ENCODE data around the gene CA10. TPM values are rescaled to one million over a fixed set of nuclear protein-coding genes. Genes with fewer than 3 reads are reported as not detected.

CA10 gene
- total RNA-seq, 1 experiment from 2014 or later: not detected

DNA sequence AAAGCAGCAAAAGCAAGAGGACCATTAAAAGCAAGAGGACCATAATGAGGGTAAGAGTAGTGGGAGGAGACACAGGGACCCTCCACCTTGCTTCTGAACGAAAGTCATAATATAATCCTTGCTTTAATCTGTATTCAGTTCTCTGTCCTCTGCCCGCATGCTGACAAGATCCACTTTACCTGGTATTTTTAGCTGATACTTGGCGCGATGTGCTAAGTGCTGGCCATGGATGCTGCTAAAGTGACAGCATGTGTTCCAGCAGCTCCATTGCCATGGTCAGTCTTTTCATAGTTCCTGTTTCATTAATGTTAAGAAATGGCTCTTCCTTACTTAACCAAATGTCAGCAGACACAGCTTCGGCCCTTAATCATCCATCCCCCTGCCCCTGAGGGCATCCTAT is 86.8 kb downstream of the CA10 start:
- H3K4me1 ChIP-seq (replicated peaks): no peaks in the 10 kb centered on the region
- H3K27me3 ChIP-seq (replicated peaks): peaks cover 8% of the 10 kb centered on the region; the same call in 1 of the 2 replicates
- no peak for DNase-seq (ENCODE audit: low read depth in 1 of 2, low spot score in 2 of 2)
- H3K36me3 ChIP-seq: no peaks in the 10 kb centered on the region
- H3K4me3 ChIP-seq: no peak overlapping the region
- H3K9me3 ChIP-seq (replicated peaks): no peaks in the 10 kb centered on the region
- H3K27ac ChIP-seq: no peak overlapping the region

DNA sequence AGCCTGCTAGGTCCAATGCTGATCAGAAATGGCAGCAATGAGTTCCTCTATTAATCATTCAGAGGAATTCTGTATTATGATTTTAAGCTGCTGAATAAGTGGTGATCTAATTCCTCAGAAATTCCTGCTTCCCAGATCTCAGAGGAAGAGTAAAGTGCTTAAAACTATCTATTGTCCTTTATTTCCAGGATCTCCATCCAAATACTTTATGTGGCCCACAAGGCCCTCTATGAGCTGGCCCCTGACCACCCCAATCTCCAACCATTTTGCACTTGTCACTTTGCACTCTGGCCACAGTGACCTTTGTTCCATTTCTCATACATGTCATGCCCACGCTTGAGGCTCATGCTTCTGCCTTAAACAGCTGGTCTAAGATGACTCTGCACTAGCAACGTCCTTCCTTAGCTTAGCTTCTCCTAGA is 93.7 kb downstream of the CA10 start:
- 0 out of 2 replicates have a peak, but pooled peaks cover 4% of the 10 kb centered on the region for H3K9me3 ChIP-seq (replicated peaks)
- no peaks in the 10 kb centered on the region for H3K27me3 ChIP-seq (replicated peaks)
- no peak for DNase-seq (ENCODE audit: low read depth in 1 of 2, low spot score in 2 of 2)
- H3K36me3 ChIP-seq: no peaks in the 10 kb centered on the region
- no peak overlapping the region for H3K4me3 ChIP-seq
- H3K4me1 ChIP-seq (replicated peaks): no peaks in the 10 kb centered on the region
- no peak overlapping the region for H3K27ac ChIP-seq

DNA sequence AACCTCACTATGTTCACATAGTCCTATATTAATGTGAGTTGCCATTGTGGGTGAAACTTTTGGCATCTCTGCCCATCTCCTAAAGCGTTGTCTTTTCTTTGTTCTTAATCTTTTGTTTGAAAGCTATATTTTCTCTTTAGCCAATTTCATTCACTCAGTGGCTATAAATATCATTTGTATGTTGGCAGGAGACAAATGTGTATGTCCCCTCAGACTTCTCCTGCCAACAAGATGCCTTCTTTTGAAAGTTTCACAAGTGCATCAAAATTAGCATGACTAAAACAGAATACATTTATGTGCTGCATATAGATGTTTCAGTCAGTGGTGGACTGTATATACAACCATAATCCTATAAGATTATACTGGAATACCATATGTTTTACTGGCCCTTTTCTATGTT is 109.0 kb downstream of the CA10 start:
- Histone ChIP-seq H3K4me3 (no peak overlapping the region), H3K27ac (no peak overlapping the region), H3K9me3 (replicated peaks) (no peaks in the 10 kb centered on the region), H3K4me1 (replicated peaks) (no peaks in the 10 kb centered on the region), H3K27me3 (replicated peaks) (no peaks in the 10 kb centered on the region; the same call in 1 of the 2 replicates), H3K36me3 (no peaks in the 10 kb centered on the region)
- no peak for DNase-seq (ENCODE audit: low read depth in 1 of 2, low spot score in 2 of 2)

DNA sequence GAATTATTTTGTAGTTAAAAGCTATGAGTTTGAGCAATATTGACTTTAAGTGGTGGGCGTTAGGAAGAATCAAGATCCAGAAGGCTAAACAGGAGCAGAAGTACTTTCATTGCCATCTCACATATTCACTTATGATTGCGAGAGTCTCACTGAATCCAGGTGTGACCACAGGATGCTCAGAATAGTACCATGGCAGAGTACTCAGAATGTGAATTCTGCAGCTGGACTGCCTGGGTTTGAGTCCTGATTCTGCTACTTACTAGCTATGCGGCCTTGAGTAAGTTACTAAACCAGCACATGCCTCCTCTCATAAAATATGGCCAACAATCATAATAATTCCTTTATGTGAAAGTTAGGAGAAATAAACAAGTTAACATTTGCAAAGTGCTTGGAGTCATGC is 109.5 kb downstream of the CA10 start:
- no peak for DNase-seq (ENCODE audit: low read depth in 1 of 2, low spot score in 2 of 2)

DNA sequence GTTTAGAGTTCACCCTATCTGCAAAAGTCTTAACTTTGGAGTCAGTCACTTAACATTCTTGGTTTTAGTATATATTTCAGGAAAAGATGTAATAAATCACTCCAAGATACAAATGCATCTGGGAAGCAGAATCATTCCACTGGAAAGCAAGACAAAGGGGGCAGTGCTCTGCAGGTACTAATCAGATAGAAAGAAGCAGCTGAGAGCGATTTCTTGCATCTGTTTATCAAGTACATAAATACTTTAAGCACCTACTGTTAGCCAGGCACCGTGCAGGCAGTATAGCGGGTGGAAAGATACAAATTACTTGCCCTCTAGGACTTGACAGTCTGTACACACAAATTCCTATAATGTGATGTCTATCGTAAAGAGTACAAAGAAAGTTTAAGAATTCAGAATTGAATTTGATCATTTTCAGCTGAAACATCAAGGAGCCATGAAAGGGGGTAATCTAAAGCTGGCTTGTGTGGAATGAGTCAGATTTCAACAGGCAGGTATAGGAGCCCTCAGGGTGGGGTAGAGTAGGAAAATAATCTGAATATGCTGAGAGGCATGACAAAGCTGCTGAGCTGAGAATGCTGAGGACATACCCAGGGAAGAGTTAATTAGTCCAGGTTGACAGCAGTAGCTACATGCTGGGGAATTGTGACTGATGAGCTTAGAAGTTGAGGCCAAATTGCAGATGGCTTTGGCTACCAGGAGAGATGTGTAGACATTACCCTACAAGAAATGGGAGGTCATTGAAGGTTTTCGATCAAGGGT is 110.2 kb downstream of the CA10 start:
- Histone ChIP-seq H3K9me3 (replicated peaks) (no peaks in the 10 kb centered on the region), H3K4me1 (replicated peaks) (no peaks in the 10 kb centered on the region), H3K36me3 (no peaks in the 10 kb centered on the region), H3K27ac (no peak overlapping the region), H3K27me3 (replicated peaks) (no peaks in the 10 kb centered on the region; the same call in 1 of the 2 replicates), H3K4me3 (no peak overlapping the region)
- DNase-seq (ENCODE audit: low read depth in 1 of 2, low spot score in 2 of 2): no peak

More for the DNA sequence above, 109.5 kb downstream of the CA10 start:
- no peak overlapping the region for H3K4me3 ChIP-seq
- H3K4me1 ChIP-seq (replicated peaks): no peaks in the 10 kb centered on the region
- H3K27ac ChIP-seq: no peak overlapping the region
- no peaks in the 10 kb centered on the region for H3K9me3 ChIP-seq (replicated peaks)
- no peaks in the 10 kb centered on the region for H3K36me3 ChIP-seq
- H3K27me3 ChIP-seq (replicated peaks): no peaks in the 10 kb centered on the region; the same call in 1 of the 2 replicates

- H3K36me3 ChIP-seq: no peaks in the 10 kb centered on the region
- H3K27ac ChIP-seq: no peak overlapping the region
- H3K4me1 ChIP-seq (replicated peaks): no peaks in the 10 kb centered on the region
- H3K9me3 ChIP-seq (replicated peaks): no peaks in the 10 kb centered on the region
- H3K4me3 ChIP-seq: no peak overlapping the region
- H3K27me3 ChIP-seq (replicated peaks): no peaks in the 10 kb centered on the region; the same call in 1 of the 2 replicates
- no peak for DNase-seq (ENCODE audit: low read depth in 1 of 2, low spot score in 2 of 2)
Measured at GRCh38 chr17:52047086-52047485, 111.4 kb downstream of the CA10 start.

- no peak overlapping the region for H3K4me3 ChIP-seq
- no peaks in the 10 kb centered on the region for H3K36me3 ChIP-seq
- H3K4me1 ChIP-seq (replicated peaks): no peaks in the 10 kb centered on the region
- DNase-seq (ENCODE audit: low read depth in 1 of 2, low spot score in 2 of 2): no peak
- no peaks in the 10 kb centered on the region for H3K9me3 ChIP-seq (replicated peaks)
- no peak overlapping the region for H3K27ac ChIP-seq
- H3K27me3 ChIP-seq (replicated peaks): no peaks in the 10 kb centered on the region
Measured at GRCh38 chr17:52041123-52041617, 117.3 kb downstream of the CA10 start.

GRCh38 chr17:52036416-52036815 is 122.1 kb downstream of the CA10 start:
- Histone ChIP-seq H3K27me3 (replicated peaks) (no peaks in the 10 kb centered on the region), H3K27ac (no peak overlapping the region), H3K36me3 (no peaks in the 10 kb centered on the region), H3K9me3 (replicated peaks) (no peaks in the 10 kb centered on the region), H3K4me1 (replicated peaks) (no peaks in the 10 kb centered on the region), H3K4me3 (no peak overlapping the region)
- no peak for DNase-seq (ENCODE audit: low read depth in 1 of 2, low spot score in 2 of 2)

- Histone ChIP-seq H3K9me3 (replicated peaks) (no peaks in the 10 kb centered on the region), H3K27ac (no peak overlapping the region), H3K36me3 (no peaks in the 10 kb centered on the region), H3K27me3 (replicated peaks) (no peaks in the 10 kb centered on the region), H3K4me1 (replicated peaks) (no peaks in the 10 kb centered on the region), H3K4me3 (no peak overlapping the region)
- DNase-seq (ENCODE audit: low read depth in 1 of 2, low spot score in 2 of 2): no peak
Measured at GRCh38 chr17:52035336-52035915, 123.1 kb downstream of the CA10 start.

GRCh38 chr17:52032454-52032853 is 126.1 kb downstream of the CA10 start:
- no peak for DNase-seq (ENCODE audit: low read depth in 1 of 2, low spot score in 2 of 2)
- no peak overlapping the region for H3K27ac ChIP-seq
- H3K9me3 ChIP-seq (replicated peaks): no peaks in the 10 kb centered on the region
- no peaks in the 10 kb centered on the region for H3K27me3 ChIP-seq (replicated peaks)
- peaks cover 14% of the 10 kb centered on the region for H3K4me1 ChIP-seq (replicated peaks)
- no peak overlapping the region for H3K4me3 ChIP-seq
- no peaks in the 10 kb centered on the region for H3K36me3 ChIP-seq

DNA sequence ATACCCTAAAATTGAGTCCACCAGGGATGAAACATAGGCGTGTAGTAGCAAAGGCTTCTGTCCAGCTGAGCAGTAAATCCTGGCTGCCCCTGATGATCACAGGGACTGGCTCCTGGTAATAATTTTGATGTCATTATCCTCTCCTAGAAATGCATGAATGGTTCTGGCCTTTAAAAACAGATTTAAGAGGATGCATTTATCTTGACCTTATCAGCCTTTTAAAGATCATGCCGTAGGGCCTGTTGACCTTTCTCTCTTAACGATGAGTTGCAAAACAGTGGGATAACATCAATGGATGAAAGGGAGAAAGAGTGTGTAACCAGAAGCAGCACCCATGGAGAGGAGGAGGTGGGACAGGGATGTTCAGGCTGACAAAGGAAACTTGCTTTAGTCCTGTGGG is 128.5 kb downstream of the CA10 start:
- no peak for DNase-seq (ENCODE audit: low read depth in 1 of 2, low spot score in 2 of 2)
- Histone ChIP-seq H3K4me3 (no peak overlapping the region), H3K9me3 (replicated peaks) (no peaks in the 10 kb centered on the region), H3K27me3 (replicated peaks) (no peaks in the 10 kb centered on the region), H3K4me1 (replicated peaks) (peaks cover 35% of the 10 kb centered on the region), H3K36me3 (no peaks in the 10 kb centered on the region), H3K27ac (no peak overlapping the region)

DNA sequence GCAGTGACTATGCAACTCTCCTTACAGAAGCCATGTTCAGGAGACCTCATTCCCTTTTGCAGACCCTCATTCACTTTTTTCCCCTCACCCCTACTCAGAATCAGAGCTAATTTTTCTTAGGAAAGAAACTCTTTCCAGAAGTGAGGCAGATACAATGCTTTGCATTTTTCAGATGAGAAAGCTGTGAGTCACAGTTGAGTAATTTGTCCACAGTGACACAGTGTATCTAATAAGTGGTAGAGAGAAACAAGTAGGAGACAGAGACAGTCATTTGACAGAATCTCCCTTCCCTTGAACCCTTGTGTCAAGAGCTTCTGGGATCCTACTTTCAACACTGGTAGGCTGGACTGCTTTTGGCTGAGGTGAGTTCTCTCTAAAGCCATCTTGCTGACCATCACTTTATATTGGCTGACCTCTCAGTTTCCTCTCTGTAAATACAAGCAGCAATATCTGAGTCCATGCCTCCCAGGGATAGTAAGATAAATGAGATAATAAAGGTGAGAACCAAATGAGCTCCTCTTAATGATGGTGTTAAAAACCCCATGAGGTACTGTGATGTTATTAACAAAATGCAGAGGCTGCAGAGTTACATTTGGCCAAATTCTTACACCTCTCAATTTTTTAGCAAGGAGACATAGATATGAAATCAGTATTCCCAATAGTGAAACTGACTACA is 130.8 kb downstream of the CA10 start:
- DNase-seq (ENCODE audit: low read depth in 1 of 2, low spot score in 2 of 2): peak; percentile 48 to 91
- Histone ChIP-seq H3K27ac (peak overlapping the region; percentile 84), H3K36me3 (no peaks in the 10 kb centered on the region), H3K4me3 (no peak overlapping the region), H3K27me3 (replicated peaks) (no peaks in the 10 kb centered on the region), H3K4me1 (replicated peaks) (peaks cover 54% of the 10 kb centered on the region), H3K9me3 (replicated peaks) (no peaks in the 10 kb centered on the region)

DNA sequence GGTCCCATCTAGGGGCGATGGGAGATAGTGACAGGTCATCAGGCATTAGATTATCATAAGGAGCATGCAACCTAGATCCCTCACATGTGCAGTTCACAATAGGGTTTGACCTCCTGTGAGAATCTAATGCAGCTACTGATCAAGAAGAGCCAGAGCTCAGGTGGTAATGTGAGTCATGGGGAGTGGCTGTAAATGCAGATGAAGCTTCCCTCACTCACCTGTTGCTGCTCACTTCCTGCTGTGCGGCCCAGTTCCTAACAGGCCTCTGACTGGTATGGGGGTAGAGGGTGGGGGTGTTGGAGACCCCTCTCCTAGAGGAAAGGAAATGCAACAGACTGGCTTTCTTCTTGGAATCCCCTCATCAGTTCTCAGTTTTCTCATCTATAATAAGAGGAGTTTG is 131.4 kb downstream of the CA10 start:
- Histone ChIP-seq H3K4me1 (replicated peaks) (peaks cover 54% of the 10 kb centered on the region), H3K27ac (peak overlapping the region; percentile 84), H3K4me3 (no peak overlapping the region), H3K36me3 (no peaks in the 10 kb centered on the region), H3K27me3 (replicated peaks) (no peaks in the 10 kb centered on the region), H3K9me3 (replicated peaks) (no peaks in the 10 kb centered on the region)
- DNase-seq (ENCODE audit: low read depth in 1 of 2, low spot score in 2 of 2): peak in 1 of 2 experiments; percentile 9

DNA sequence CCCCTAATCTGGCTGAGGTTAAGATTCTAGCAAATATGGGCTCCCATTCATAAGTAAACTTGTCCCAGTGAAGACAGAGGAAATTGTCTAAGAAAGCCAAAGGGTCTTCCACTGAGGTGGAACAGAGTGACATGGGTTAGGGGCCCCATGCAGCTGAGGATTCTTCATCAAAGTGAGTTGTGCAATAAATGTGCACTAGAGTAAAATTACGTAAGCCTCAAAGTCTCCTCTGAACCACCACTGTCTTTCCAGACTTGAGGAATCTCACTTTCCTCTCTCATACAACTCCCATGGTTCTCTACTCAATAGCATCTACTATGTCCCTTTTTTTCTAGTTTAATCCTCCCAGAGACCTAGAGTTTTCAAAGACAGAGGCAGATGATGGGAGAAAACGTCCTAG is 132.4 kb downstream of the CA10 start:
- Histone ChIP-seq H3K9me3 (replicated peaks) (no peaks in the 10 kb centered on the region), H3K4me3 (no peak overlapping the region), H3K36me3 (no peaks in the 10 kb centered on the region), H3K27ac (peak overlapping the region; percentile 84), H3K27me3 (replicated peaks) (no peaks in the 10 kb centered on the region), H3K4me1 (replicated peaks) (peaks cover 54% of the 10 kb centered on the region)
- peak in 1 of 2 experiments; percentile 10 for DNase-seq (ENCODE audit: low read depth in 1 of 2, low spot score in 2 of 2)
